Iris pigment epithelial cell (primary cell): ENCODE results near the gene STEAP3.
A peak's percentile ranks its signal among the peaks of the same experiment; 100 is the strongest.
"Not testable (repeated sequence)": the region's sequence is repeated elsewhere in the genome, so short reads cannot be mapped to it uniquely, and the experiment has no call there.

Experiments used
- DNase-seq: peaks from one replicate; pipeline ENCODE4 v3.0.0-alpha.2; 2011; ENCODE audit warnings: low read depth

Gene STEAP3

GRCh38 chr2:119264781-119265692 is 41.4 kb downstream of the STEAP3 start:
- DNase-seq, result peak; percentile 43

- DNase-seq, result no peak
Measured at GRCh38 chr2:119265693-119266066, 42.0 kb downstream of the STEAP3 start.

GRCh38 chr2:119266091-119266589 is 42.5 kb downstream of the STEAP3 start:
- no peak for DNase-seq

DNA sequence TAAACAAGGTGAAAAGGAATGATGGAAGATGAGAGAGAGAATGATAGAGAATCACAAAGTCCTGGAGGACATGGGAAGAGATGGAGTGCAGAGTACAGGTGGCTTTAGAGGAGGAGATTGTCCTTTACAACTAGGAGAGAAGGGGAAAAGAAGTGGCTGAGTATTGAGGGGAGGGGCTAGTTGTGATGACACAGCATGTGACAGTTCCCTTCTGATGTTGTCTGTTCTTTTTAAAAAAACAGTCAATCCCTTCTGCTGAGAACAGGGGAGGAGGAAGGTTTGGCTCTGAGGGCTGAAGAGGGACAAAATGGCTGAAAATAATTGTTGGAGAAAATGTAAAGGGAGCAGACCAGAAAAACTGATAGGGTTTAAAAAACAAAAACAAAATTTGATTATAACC is 44.0 kb downstream of the STEAP3 start:
- no peak for DNase-seq

- DNase-seq, result no peak
Measured at GRCh38 chr2:119276864-119277263, 53.2 kb downstream of the STEAP3 start.

GRCh38 chr2:119278385-119278784 is 54.8 kb downstream of the STEAP3 start:
- DNase-seq, result not testable (repeated sequence)

- no peak for DNase-seq
Measured at GRCh38 chr2:119278946-119279345, 55.3 kb downstream of the STEAP3 start.

GRCh38 chr2:119279666-119280065 is 56.0 kb downstream of the STEAP3 start:
- no peak for DNase-seq

DNA sequence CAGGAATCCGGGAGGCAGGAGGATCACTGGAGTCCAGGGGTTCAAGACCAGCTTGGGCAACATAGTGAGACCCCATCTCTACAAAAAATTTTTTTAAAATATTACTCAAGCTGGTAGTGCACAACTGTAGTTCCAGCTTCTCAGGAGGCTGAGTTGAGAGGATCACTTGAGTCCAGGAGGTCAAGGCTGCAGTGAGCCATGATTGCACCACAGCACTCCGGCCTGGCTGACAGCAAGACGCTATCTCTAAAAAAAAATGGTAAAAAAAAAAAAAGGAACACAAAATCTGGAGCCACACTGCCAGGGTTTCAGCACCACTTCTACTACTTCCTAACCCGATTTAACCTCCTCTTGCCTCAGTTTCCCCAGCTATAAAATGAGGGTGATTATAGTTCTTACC is 57.0 kb downstream of the STEAP3 start:
- no peak for DNase-seq

DNA sequence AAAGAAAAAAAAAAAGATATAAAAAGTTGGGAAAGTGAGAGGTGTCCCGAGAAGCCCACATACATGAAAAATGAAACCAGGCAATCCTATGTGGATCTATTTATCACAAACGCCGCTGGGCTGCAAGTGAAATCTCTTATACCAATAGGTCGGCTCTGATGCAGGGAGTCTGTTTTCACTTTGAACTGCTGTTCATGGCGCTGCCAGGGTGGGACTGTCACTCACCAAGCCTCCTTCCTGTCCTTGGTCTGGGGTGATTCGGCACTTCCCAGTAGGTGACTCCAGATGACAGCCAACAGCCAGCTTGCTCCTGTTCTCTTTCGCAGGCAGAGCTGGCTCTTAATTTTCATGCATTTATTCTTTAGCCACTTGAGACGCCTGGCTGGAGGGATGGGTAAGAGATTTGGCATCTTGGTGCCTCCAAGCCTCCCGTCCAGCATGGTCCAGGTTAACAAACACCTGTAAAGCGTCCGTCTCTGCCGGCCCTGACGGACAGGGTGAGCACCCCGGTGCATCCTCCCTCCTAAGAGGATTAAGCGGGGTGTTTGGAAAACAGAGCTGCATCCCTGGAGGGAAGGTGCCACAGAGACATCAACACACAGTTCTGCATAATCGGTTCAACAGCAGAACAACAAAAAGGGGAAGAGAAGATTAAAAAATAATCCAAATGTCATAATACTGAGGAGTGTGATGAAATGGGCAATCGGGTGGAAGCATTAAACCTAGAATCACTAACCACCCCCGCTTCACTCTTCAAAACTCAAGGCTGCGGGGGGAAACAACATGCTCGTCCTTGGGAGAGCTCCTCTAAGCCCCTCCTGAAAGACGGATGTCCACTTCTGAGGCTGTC is 58.7 kb downstream of the STEAP3 start:
- DNase-seq, result no peak

DNA sequence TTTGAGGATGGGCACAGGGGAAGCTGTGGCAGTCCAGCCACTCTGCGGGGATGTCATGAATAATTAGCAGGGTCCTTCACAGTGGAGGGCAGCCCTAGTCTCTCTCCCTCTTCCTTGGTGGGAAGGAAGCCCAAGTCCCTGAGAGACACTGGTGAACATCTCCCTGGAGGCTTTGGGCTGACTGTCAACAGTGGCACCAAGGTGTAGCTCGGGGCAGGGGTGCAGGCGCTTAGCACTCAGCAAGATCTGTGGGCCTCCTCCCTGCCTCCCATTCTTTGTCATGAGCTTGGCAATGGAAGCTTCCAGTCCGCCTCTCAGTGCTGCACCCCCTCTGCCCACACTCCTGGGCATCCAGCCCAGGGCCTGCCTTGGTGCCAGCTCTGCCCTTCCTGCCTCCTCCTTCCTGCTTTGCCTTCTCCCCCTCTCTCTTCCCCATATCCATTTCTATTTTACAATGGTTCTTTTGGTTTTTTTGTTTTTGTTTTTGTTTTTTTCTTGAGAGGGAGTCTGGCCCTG is 59.4 kb downstream of the STEAP3 start:
- DNase-seq, result no peak

DNA sequence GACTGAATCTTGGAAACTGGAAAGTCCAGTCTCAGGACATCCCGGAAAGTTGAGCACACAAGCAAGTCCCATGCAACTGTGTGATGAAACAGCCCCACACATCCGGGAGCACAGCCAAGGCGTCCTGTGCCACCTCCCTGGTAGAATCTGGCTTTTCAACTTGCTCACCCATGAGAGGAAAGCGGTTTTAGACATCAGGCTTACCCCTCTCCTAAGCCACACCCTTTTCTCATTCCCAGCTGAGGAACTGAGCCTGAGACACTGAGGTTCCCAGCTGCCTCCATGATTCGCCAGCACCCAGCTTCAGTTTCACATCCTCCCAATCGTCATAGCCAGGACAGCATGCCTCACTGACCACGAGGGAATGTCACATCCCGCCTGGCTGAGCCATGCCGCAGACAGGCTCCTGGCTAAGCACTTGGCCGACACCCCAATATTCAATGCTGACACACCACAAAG is 60.3 kb downstream of the STEAP3 start:
- DNase-seq, result peak; percentile 62

DNA sequence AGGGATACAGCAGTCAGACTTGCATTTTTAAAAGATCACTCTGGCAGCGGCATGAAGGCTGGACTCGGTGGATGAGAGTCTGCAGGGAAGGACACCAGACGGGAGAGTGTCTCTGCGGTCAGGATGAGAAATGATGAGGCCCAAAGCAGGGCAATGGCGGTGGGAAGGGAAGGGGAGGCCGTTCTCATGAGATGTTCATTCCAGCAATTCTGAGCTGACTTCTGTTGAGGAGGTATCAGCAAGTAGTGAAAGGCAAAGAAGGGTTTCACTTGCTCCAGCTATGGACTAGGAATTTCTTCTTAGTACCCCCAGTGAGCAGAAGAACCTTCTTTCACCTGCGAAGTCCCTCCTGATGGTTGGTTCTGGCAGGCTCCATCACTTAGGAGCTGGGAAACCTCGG is 63.0 kb downstream of the STEAP3 start:
- DNase-seq, result no peak

DNA sequence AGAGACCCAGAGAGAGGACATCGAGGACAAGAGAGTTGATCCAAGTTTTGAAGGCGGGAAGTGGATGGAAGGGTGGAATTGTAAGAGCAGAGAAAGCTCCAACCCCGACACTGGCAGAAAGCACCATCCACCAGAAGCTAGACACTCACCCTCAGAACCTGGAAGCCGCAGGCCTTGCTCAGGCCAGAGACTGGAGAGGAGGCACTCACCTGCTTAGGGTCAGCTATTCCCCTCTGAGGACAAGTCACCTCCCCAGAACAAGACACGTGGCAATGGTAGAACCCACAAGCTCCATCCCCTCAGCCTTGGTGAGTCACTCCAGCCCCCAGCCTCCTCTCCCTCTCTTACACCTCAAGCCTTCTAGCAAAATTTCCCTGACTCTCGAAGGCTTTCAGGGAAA is 64.9 kb downstream of the STEAP3 start:
- DNase-seq, result no peak

DNA sequence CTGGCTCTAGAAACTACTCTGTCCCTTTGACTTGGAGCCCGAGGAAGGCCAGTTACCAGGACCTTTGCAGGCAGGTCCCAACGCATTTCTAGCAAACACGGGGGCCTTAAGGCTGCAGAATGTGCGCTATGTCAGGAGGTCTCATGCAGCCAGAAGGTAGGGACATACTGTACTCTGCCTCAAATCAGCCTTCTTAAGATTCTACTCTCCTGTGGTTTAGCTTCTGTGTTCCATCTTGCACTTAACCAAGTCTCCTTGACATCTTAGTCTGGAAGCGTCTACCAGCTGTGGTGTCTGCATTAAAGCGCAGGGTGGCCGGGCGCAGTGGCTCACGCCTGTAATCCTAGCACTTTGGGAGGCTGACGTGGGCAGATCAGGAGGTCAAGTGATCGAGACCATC is 65.5 kb downstream of the STEAP3 start:
- no peak for DNase-seq

DNA sequence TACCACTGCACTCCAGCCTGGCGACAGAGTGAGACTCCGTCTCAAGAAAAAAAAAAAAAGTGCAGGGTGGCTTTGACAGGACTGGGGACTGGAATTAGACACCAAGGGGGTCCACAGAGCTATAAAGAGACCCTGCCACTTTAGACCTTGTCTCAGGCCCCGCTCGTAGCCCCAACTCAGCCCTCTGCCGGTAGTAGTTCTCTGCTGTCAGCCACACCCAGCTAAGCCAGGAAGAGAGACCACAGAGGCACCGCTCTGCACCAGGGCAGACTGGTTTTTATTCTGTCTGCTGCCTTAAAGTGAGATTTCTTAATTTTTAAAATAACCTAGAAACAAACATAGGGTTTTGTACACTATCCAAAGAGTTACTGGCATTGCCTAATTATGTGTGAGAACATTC is 66.0 kb downstream of the STEAP3 start:
- no peak for DNase-seq

GRCh38 chr2:119290859-119291587 is 67.4 kb downstream of the STEAP3 start:
- DNase-seq, result peak; percentile 63

GRCh38 chr2:119291588-119292167 is 68.0 kb downstream of the STEAP3 start:
- DNase-seq, result no peak

- peak; percentile 20 for DNase-seq
Measured at GRCh38 chr2:119292226-119292625, 68.6 kb downstream of the STEAP3 start.

GRCh38 chr2:119293254-119293653 is 69.6 kb downstream of the STEAP3 start:
- DNase-seq, result peak; percentile 60

GRCh38 chr2:119293900-119294299 is 70.3 kb downstream of the STEAP3 start:
- DNase-seq, result no peak
